OCI-LY3 (cell line): Measurements from ENCODE around the gene ECE1.

Experiments used
- EZH2phosphoT487 ChIP-seq: fragments of 200-600 bp; shearing (Covaris generic); IDR thresholded peaks from 2 replicates; pipeline ENCODE4 v1.6.1; 2018; ENCODE audit warnings: antibody characterized with exemption, mixed run types, low read depth
- TF ChIP-seq, protein P1 (sequence below): fragments of 200-600, 300-600 bp; sonication (generic); IDR thresholded peaks from 2 replicates; pipeline ENCODE4 v1.5.1; 2014; ENCODE audit warnings: antibody characterized with exemption, low read length, low read depth

DNA sequence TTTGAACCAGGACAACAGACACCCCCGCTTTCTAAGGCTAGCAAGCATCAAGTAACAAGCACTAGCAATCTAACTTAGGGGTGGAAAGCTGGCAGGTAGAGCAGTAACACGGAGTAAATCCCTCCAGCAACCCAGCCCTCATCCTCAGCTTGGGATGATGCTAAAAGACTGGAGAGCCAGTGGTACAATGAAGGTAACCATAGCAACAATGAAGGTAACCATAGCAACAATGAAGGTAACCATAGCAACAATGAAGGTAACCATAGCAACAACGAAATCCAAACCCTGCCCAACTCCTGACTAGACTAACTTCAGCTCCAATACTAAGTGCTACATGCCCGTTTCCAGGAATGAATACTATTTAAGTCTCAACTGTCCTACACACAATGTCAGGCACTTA is 91.3 kb downstream of the ECE1 start:
- TF ChIP-seq, protein P1, sequence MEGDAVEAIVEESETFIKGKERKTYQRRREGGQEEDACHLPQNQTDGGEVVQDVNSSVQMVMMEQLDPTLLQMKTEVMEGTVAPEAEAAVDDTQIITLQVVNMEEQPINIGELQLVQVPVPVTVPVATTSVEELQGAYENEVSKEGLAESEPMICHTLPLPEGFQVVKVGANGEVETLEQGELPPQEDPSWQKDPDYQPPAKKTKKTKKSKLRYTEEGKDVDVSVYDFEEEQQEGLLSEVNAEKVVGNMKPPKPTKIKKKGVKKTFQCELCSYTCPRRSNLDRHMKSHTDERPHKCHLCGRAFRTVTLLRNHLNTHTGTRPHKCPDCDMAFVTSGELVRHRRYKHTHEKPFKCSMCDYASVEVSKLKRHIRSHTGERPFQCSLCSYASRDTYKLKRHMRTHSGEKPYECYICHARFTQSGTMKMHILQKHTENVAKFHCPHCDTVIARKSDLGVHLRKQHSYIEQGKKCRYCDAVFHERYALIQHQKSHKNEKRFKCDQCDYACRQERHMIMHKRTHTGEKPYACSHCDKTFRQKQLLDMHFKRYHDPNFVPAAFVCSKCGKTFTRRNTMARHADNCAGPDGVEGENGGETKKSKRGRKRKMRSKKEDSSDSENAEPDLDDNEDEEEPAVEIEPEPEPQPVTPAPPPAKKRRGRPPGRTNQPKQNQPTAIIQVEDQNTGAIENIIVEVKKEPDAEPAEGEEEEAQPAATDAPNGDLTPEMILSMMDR: no peak
- TF ChIP-seq EZH2phosphoT487: no peak
